GM21381 (cell line): Measurements from ENCODE around the gene GGT6.

Experiments used
- ATAC-seq: cut with Tn5 transposase; IDR thresholded peaks from one replicate; pipeline ENCODE4 v1.9.1; 2021; ENCODE audit warnings: mild to moderate bottlenecking, moderate library complexity; ENCODE audit not compliant: unreplicated experiment

The GGT6 gene

DNA sequence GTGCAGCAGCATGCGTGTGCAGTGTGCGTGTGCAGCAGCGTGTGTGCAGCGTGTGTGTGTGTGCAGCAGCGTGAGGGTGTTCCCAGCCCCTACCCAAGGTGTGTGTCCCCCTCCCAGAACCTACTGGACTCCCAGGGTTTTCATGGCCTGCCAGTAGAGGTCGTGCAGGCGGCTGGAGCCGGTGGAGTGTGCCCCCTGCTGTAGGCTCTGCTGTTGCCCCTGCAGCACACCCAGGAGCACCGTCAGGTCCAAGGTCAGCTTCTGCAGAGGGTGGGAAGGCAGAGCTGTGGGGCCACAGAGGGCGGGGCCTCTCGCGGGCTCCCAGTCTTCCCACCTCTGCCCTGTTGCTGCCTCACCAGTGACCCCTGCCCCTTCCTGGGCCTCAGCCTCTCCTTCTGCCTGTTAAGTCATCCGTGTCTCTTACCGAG lies 20.1 kb downstream of the GGT6 start:
- ATAC-seq: no peak

DNA sequence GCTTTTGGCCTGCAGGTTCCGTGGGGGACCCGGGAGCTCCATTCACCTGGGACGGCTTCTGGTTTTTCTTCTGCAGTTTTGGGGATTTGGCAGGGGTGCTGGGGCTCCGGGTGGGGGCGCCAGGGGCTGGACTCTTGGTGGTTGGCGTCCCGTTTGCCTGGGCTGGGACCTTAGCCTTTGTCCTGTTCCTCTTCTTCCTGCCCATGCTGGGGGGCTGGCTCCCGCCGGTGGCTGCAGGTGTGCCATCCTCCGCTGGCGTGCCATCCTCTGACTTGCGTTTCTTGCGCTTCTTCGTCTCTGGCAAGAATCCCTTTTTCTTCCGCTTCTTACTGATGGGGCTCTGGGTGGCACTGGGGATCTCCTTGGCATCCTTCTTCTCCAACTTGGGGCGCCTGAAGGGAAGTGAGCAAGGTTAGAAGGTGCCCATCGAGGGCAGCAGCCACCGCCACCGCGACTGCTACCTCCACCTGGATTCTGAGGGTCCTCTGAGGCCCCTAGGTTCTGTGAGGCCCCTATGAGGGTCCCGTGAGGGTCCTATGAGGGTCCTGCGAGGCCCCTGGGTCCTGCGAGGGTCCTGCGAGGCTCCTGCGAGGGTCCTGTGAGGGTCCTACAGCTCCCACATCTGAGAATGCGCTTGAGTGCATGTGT lies 20.7 kb downstream of the GGT6 start:
- no peak for ATAC-seq

DNA sequence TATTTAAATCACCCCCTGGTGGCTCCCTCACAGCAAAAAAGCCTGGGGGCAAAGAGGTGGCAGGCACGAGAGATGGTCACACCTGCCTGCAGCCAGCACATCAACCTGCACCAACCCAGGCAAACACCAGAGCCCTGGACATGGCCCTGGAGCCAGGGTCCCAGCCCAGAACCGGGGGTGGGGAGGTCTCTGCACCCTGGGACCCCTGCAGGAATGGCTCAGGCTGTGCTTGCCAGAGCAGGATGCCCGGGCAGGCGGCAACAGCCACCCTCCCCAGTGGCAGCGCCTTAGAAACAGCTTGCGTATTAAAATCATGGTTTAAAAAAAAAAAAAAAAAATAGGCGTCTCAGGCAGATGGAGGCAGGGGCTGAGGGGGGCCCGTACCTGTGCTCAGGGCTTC lies 21.4 kb downstream of the GGT6 start:
- no peak for ATAC-seq

DNA sequence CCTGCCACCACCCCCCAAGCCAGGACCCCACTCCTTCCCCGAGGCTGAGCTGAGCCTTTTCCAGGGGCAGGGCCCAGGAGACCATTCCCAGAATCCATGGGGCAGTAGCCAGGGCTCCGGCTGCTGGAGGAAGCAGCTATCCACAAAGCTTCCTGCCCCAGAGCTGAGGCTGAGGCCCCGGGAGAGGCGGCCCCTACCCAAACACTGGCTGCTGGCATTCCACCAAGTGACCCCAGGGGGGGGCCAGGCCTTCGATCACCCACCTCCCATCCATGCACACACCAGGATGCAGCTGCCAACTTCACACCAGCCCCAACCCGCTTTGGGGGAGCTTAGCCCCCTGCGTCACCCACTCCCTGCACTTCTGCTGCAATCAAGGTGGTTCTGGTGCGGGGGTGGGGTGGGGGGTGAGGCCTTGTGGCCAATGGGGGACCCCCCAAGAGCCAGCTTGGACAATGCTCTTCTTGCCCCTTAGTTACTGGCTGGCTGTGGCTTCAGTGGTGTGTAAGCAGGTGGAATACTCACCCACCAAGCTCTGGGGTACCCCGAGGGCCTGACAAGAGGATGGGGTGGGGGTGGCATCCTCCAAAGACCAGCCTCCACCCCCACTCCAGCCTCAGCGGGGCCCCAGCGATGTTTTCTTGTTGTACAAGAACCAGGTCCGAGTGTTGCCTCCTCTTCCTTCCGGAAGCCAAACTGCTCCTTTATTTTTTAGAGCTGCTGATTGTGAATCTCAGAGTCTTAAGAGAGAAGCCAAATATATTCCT lies 22.0 kb downstream of the GGT6 start:
- no peak for ATAC-seq

GRCh38 chr17:4537451-4538235 lies 22.7 kb downstream of the GGT6 start:
- no peak for ATAC-seq

DNA sequence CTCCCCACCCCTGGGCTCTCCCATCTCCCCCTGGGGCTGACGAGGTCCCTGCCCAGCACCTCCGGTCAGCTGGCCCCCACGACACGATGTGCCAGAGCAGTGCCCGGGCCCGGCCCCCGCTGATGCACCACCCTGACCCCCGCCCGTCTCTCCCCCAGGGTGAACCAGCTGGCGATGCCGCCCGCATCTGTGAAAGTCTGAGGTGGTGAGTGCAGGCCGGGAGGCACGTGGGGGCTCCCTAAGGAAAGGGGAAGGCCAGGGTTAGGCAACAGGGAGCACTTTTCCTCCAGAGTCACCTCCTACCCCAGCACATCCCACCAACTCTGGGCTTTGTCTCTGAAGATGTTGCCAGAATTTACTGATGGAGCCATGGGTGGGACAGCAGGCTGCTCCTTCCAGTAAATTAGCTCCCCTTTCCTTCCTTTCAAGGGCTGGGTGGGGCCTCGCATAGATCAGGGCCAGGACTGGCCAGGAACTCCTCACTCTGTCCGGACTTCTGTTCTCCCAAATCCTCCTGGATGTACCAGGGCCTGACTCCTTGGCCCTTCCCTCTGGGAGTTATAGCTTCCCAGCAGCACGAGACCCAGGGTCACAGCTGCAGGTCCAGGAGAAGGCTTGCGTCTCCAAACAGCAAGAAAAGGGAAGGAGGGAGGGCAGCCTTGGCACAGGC lies 23.5 kb downstream of the GGT6 start:
- ATAC-seq: no peak

DNA sequence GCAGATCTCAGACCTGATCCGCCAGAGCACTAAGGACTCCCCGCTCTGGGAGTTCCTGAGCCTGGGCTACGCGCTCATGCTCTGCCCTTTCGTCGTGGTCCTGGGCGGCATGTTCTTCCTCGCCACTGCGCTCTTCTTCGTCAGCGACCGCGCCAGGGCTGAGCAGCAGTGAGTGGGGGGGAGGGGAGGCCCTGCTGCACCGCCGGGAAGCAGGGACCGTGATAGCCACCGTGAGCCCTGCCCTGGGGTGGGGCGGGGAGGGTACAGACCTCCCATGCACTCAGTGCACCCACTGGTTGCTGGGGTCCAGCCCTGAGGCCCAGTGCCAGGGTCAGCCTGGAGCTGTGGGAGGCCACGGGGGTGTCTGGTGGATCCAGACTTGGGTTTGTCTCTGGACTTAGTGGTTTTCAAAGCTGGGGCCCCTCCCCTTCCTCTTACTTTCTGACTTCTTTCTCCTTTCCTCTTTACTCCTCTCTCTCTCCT lies 24.1 kb downstream of the GGT6 start:
- no peak for ATAC-seq

- ATAC-seq: no peak
Measured at GRCh38 chr17:4535667-4536258, 24.6 kb downstream of the GGT6 start.

GRCh38 chr17:4534928-4535666 lies 25.3 kb downstream of the GGT6 start:
- no peak for ATAC-seq

GRCh38 chr17:4534515-4534914 lies 25.9 kb downstream of the GGT6 start:
- ATAC-seq: no peak

- ATAC-seq: no peak
Measured at GRCh38 chr17:4533523-4534504, 26.6 kb downstream of the GGT6 start.

- ATAC-seq: no peak
Measured at GRCh38 chr17:4532860-4533522, 27.4 kb downstream of the GGT6 start.

GRCh38 chr17:4531988-4532736 lies 28.2 kb downstream of the GGT6 start:
- no peak for ATAC-seq

DNA sequence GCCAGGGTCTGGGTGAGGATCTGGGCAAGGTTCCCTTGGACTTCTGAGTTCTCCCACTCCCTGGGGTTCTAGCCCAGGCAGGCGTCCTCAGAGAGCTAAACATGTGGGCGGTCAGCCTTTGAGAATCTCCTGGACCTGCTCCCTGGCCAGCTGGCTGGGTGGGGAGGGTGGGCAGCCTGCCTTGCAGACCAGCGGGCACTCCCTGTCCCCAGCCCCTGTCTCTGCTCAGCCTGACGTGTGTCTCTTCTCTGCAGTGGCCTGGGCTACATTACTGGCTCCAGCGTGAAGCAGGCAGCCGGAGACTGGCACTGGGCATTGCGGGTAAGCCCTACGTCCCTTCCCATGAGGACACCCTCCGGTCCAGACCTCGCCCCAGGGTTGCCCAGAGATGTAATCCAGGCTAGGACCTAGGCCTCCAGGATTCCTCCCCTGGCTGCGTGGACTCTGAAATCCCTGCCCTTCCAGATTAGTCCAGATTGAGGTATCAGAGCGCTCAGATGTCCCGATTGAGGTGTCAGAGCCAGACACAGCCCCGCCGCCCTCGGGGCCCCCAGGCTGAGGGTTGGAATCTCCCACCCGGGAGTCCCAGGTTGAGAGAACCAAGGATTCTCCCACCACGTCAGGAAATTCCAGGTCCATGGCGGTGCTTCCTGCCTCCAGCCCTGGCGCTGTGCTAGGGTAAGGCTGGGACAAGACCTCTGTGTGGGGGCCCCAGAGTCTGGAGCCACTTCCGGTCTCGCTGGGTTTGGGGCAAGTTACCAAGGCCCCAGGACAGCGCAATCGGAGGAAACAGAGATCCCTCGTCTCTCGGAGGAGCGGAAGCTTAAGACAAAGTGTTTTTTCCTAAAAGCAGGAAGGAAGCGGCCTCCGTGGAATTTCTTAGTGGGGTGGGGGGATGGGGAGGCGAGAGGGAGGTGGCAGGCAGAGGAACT lies 29.3 kb downstream of the GGT6 start:
- no peak for ATAC-seq

DNA sequence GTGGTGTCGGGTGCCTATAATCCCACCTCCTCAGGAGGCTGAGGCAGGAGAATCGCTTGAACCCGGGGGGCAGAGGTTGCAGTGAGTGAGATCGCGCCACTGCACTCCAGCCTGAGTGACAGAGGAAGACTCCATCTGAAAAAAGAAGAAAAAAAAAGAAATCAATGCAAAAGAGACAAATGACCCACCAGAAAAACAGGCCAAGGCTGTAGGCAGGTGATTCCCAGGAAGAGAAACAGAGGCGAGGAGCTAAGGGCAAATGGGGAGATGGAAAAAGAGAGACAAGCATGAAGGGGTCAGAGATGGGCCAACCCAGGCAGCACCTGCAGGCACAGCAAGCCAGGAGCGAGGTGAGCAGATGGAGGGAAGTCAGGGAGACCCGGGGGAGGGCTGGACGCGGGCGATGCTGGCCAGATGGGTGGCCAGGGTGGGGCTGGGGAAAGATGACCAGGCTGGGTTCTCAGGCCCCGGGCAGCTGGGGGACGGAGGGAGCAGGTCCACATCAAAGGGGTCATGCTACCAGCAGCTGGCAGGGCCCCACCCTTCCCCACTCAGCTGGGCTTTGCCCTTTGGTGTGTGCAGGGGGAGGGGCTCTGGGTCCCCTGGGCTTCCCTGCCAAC lies 30.7 kb downstream of the GGT6 start:
- no peak for ATAC-seq

- ATAC-seq: no peak
Measured at GRCh38 chr17:4527566-4528125, 32.7 kb downstream of the GGT6 start.
